ENCODE data around the gene RBFOX2.

The RBFOX2 gene

GRCh38 chr22:35900483-35901168, 128.0 kb downstream of the RBFOX2 start:
- TF ChIP-seq CTCF (IDR thresholded peaks at IDR 0.05): no peak
- TF ChIP-seq ZFX (IDR thresholded peaks at IDR 0.05; ENCODE audit: borderline replicate concordance): no peak
- no peak overlapping the region for H3K27ac ChIP-seq

GRCh38 chr22:35899736-35900135, 128.9 kb downstream of the RBFOX2 start:
- H3K27ac ChIP-seq: no peak overlapping the region
- TF ChIP-seq ZFX (IDR thresholded peaks at IDR 0.05; ENCODE audit: borderline replicate concordance): no peak
- TF ChIP-seq CTCF (IDR thresholded peaks at IDR 0.05): no peak

GRCh38 chr22:35896111-35896705, 132.4 kb downstream of the RBFOX2 start:
- TF ChIP-seq CTCF (IDR thresholded peaks at IDR 0.05) (no peak), ZFX (IDR thresholded peaks at IDR 0.05; ENCODE audit: borderline replicate concordance) (no peak)
- H3K27ac ChIP-seq: no peak overlapping the region

- no peak for TF ChIP-seq ZFX (IDR thresholded peaks at IDR 0.05; ENCODE audit: borderline replicate concordance)
- TF ChIP-seq CTCF (IDR thresholded peaks at IDR 0.05): no peak
- H3K27ac ChIP-seq: no peak overlapping the region
Observed at GRCh38 chr22:35894937-35895708, 133.5 kb downstream of the RBFOX2 start.

- no peak overlapping the region for H3K27ac ChIP-seq
Observed at GRCh38 chr22:35894464-35894878, 134.2 kb downstream of the RBFOX2 start.

GRCh38 chr22:35893698-35894097, 134.9 kb downstream of the RBFOX2 start:
- no peak overlapping the region for H3K27ac ChIP-seq

More at GRCh38 chr22:35894464-35894878, 134.2 kb downstream of the RBFOX2 start:
- TF ChIP-seq CTCF (IDR thresholded peaks at IDR 0.05) (no peak), ZFX (IDR thresholded peaks at IDR 0.05; ENCODE audit: borderline replicate concordance) (no peak)

More at GRCh38 chr22:35893698-35894097, 134.9 kb downstream of the RBFOX2 start:
- TF ChIP-seq ZFX (IDR thresholded peaks at IDR 0.05; ENCODE audit: borderline replicate concordance): no peak
- no peak for TF ChIP-seq CTCF (IDR thresholded peaks at IDR 0.05)
